ENCODE measurements around the gene KRTAP2-1. TPM values are rescaled to one million over a fixed set of nuclear protein-coding genes. Genes with fewer than 3 reads are reported as not detected.

The KRTAP2-1 gene
- total RNA-seq, 1 donor from 2014 or later, result not detected

Other genes with a start within 250 kb of the KRTAP2-1 start
- gene KRT28, start 247.4 kb downstream of the KRTAP2-1 start, total RNA-seq, result not detected in 2 replicates
- 26.4 and 27.8 TPM in 2 replicates for gene KRT10, start 224.7 kb downstream of the KRTAP2-1 start, total RNA-seq
- not detected in 2 replicates for gene KRT12, start 180.1 kb downstream of the KRTAP2-1 start, total RNA-seq
- gene KRT20, start 162.1 kb downstream of the KRTAP2-1 start, total RNA-seq, result not detected in 2 replicates
- gene KRT23, start 109.7 kb downstream of the KRTAP2-1 start, total RNA-seq, result not detected in 2 replicates
- not detected in 2 replicates for gene KRT39, start 80.4 kb downstream of the KRTAP2-1 start, total RNA-seq
- not detected in 2 replicates for gene KRT40, start 63.0 kb downstream of the KRTAP2-1 start, total RNA-seq
- gene KRTAP3-3, start 53.2 kb downstream of the KRTAP2-1 start, total RNA-seq, result not detected in 2 replicates
- not detected in 2 replicates for gene KRTAP3-2, start 47.4 kb downstream of the KRTAP2-1 start, total RNA-seq
- not detected in 2 replicates for gene KRTAP3-1, start 38.2 kb downstream of the KRTAP2-1 start, total RNA-seq
- gene KRTAP1-5, start 20.1 kb downstream of the KRTAP2-1 start, total RNA-seq, result not detected in 2 replicates
- gene KRTAP1-4, start 17.1 kb downstream of the KRTAP2-1 start, total RNA-seq, result not detected in 2 replicates
- not detected in 2 replicates for gene KRTAP1-3, start 12.4 kb downstream of the KRTAP2-1 start, total RNA-seq
- not detected in 2 replicates for gene KRTAP1-1, start 5.9 kb downstream of the KRTAP2-1 start, total RNA-seq
- not detected in 2 replicates for gene KRTAP2-2, start 7.9 kb upstream of the KRTAP2-1 start, total RNA-seq
- not detected in 2 replicates for gene KRTAP2-3, start 12.8 kb upstream of the KRTAP2-1 start, total RNA-seq
- gene KRTAP2-4, start 18.6 kb upstream of the KRTAP2-1 start, total RNA-seq, result not detected in 2 replicates
- gene KRTAP4-7, start 36.8 kb upstream of the KRTAP2-1 start, total RNA-seq, result not detected in 2 replicates
- gene KRTAP4-8, start 50.8 kb upstream of the KRTAP2-1 start, total RNA-seq, result not detected in 2 replicates
- not detected in 2 replicates for gene KRTAP4-16, start 54.9 kb upstream of the KRTAP2-1 start, total RNA-seq
- gene KRTAP4-9, start 58.1 kb upstream of the KRTAP2-1 start, total RNA-seq, result not detected in 2 replicates
- gene KRTAP4-11, start 71.1 kb upstream of the KRTAP2-1 start, total RNA-seq, result not detected in 2 replicates
- not detected in 2 replicates for gene KRTAP4-12, start 76.9 kb upstream of the KRTAP2-1 start, total RNA-seq
- gene KRTAP4-6, start 93.2 kb upstream of the KRTAP2-1 start, total RNA-seq, result not detected in 2 replicates
- not detected in 2 replicates for gene KRTAP4-5, start 102.5 kb upstream of the KRTAP2-1 start, total RNA-seq
- not detected in 2 replicates for gene KRTAP4-4, start 113.4 kb upstream of the KRTAP2-1 start, total RNA-seq
- not detected in 2 replicates for gene KRTAP4-3, start 120.9 kb upstream of the KRTAP2-1 start, total RNA-seq
- not detected in 2 replicates for gene KRTAP4-2, start 130.9 kb upstream of the KRTAP2-1 start, total RNA-seq
- not detected in 2 replicates for gene KRTAP4-1, start 137.6 kb upstream of the KRTAP2-1 start, total RNA-seq
- not detected in 2 replicates for gene KRTAP9-1, start 142.6 kb upstream of the KRTAP2-1 start, total RNA-seq
- not detected in 2 replicates for gene KRTAP9-2, start 179.3 kb upstream of the KRTAP2-1 start, total RNA-seq
- not detected in 2 replicates for gene KRTAP9-3, start 185.1 kb upstream of the KRTAP2-1 start, total RNA-seq
- not detected in 2 replicates for gene KRTAP9-8, start 190.7 kb upstream of the KRTAP2-1 start, total RNA-seq
- not detected in 2 replicates for gene KRTAP9-4, start 202.4 kb upstream of the KRTAP2-1 start, total RNA-seq
- gene KRTAP9-9, start 208.1 kb upstream of the KRTAP2-1 start, total RNA-seq, result not detected in 2 replicates
- not detected in 2 replicates for gene KRTAP9-6, start 218.1 kb upstream of the KRTAP2-1 start, total RNA-seq
- not detected in 2 replicates for gene KRTAP9-7, start 228.4 kb upstream of the KRTAP2-1 start, total RNA-seq